B cell (primary cell): Measurements from ENCODE around the gene DVL2. TPM values are rescaled to one million over a fixed set of nuclear protein-coding genes. Genes with fewer than 3 reads are reported as not detected.

ENCODE experiments used
- ATAC-seq: fragments of 200-7000 bp; cut with Tn5 transposase; one replicate; pipeline ENCODE4 v1.10.0; 2021; ENCODE audit warnings: low read depth, mild to moderate bottlenecking, moderate number of reproducible peaks, moderate library complexity
- CTCF ChIA-PET: fragments of 350-600 bp; sonication (Branson Sonifier 250); formaldehyde crosslinking; loops from one replicate; lab custom pipeline; 2021; ENCODE audit warnings: antibody characterized with exemption, inconsistent platforms; lab: Charles Lee
- POLR2A ChIA-PET: fragments of 350-600 bp; sonication (Branson Sonifier 250); formaldehyde crosslinking; loops from one replicate; lab custom pipeline; 2021; ENCODE audit warnings: antibody characterized with exemption; lab: Charles Lee
- DNase-seq: peaks from one replicate; pipeline ENCODE4 v3.0.0; 2013
- H2AFZ ChIP-seq: 2 replicates; pipeline ENCODE4 v1.6.1; 2012; ENCODE audit warnings: mild to moderate bottlenecking, low read depth, low read length; ENCODE audit not compliant: insufficient read depth, poor library complexity, severe bottlenecking
- H3K27ac ChIP-seq, 2 donors: 1 replicate in 1 of 2; 2 replicates in 1 of 2; pipeline ENCODE4 v1.5.1; 2012 to 2013; ENCODE audit warnings: low read length in 2 of 2, mild to moderate bottlenecking in 2 of 2, moderate library complexity in 1 of 2
- H3K27me3 ChIP-seq, 4 experiments: fragments of 200-600 bp in 1 of 4; sonication (generic) in 1 of 4; replicated peaks in 1 of 4; 1 replicate in 2 of 4; 2 replicates in 2 of 4; pipeline versions ENCODE4 v1.6.1 to v1.7.0; 2013 to 2016; ENCODE audit warnings: low read length in 3 of 4, mild to moderate bottlenecking in 2 of 4, mixed read lengths in 1 of 4, moderate library complexity in 1 of 4; ENCODE audit not compliant: insufficient read depth in 4 of 4, control insufficient read depth in 3 of 4; ENCODE audit errors: control extremely low read depth in 1 of 4
- H3K36me3 ChIP-seq, 2 experiments: replicated peaks in 1 of 2; 1 replicate in 1 of 2; 2 replicates in 1 of 2; pipeline versions ENCODE4 v1.6.1 to v1.7.1; 2013; ENCODE audit warnings: low read length in 1 of 2; ENCODE audit not compliant: insufficient read depth in 2 of 2, control insufficient read depth in 1 of 2; ENCODE audit errors: control extremely low read depth in 1 of 2, extremely low read depth in 1 of 2
- H3K4me1 ChIP-seq, 2 donors: fragments of 200-600 bp in 1 of 2; sonication (generic) in 1 of 2; 1 replicate in 1 of 2; 2 replicates in 1 of 2; pipeline versions ENCODE4 v1.5.1 to v1.6.1; 2013 to 2017; ENCODE audit warnings: low read length in 2 of 2; ENCODE audit not compliant: control insufficient read depth in 2 of 2, insufficient read depth in 2 of 2
- H3K4me2 ChIP-seq: replicated peaks from 2 replicates; pipeline ENCODE3; 2012; ENCODE audit warnings: mild to moderate bottlenecking, low read depth, low read length; ENCODE audit not compliant: poor library complexity, severe bottlenecking
- H3K4me3 ChIP-seq, 5 experiments: fragments of 200-600 bp in 1 of 5; sonication (generic) in 1 of 5; 1 replicate in 3 of 5; 2 replicates in 2 of 5; pipeline versions ENCODE4 v1.5.1 to v1.7.0; 2011 to 2016; ENCODE audit warnings: low read length in 4 of 5, mild to moderate bottlenecking in 4 of 5, low read depth in 2 of 5, control low read depth in 1 of 5, moderate library complexity in 1 of 5; ENCODE audit not compliant: insufficient read depth in 1 of 5; ENCODE audit errors: control extremely low read depth in 1 of 5, extremely low read depth in 1 of 5
- H3K79me2 ChIP-seq: fragments of 200-600 bp; sonication (generic); one replicate; pipeline ENCODE4 v1.6.0; 2016; ENCODE audit warnings: low read length; ENCODE audit not compliant: control insufficient read depth, insufficient read depth
- H3K9ac ChIP-seq: fragments of 200-600 bp; sonication (generic); 2 replicates; pipeline ENCODE4 v1.6.1; 2017; ENCODE audit warnings: mild to moderate bottlenecking, low read length, moderate library complexity
- H3K9me3 ChIP-seq, 3 donors: one replicate each; pipeline versions ENCODE4 v1.6.1 to v1.7.1; 2013; ENCODE audit warnings: low read length in 2 of 3; ENCODE audit not compliant: control insufficient read depth in 2 of 3, insufficient read depth in 1 of 3; ENCODE audit errors: control extremely low read depth in 1 of 3
- H4K20me1 ChIP-seq: 2 replicates; pipeline ENCODE4 v1.6.0; 2012; ENCODE audit warnings: mild to moderate bottlenecking, low read length; ENCODE audit not compliant: insufficient read depth, control insufficient read depth, poor library complexity, severe bottlenecking
- H3K27ac Mint-ChIP-seq: one replicate; pipeline ENCODE4 v1.8.0; 2021; ENCODE audit warnings: mixed read lengths
- H3K27me3 Mint-ChIP-seq: one replicate; pipeline ENCODE4 v1.8.0; 2021; ENCODE audit warnings: mixed read lengths
- H3K4me1 Mint-ChIP-seq: one replicate; pipeline ENCODE4 v1.8.0; 2021; ENCODE audit warnings: mixed read lengths
- H3K4me3 Mint-ChIP-seq: one replicate; pipeline ENCODE4 v1.8.0; 2021; ENCODE audit warnings: mixed read lengths
- H3K9me3 Mint-ChIP-seq: one replicate; pipeline ENCODE4 v1.8.0; 2022; ENCODE audit warnings: mixed read lengths; ENCODE audit not compliant: insufficient read depth
- EZH2 ChIP-seq: IDR thresholded peaks from 2 replicates; pipeline ENCODE4 v1.6.1; 2012; ENCODE audit warnings: borderline replicate concordance, low read depth, mild to moderate bottlenecking, moderate library complexity, low read length; ENCODE audit not compliant: insufficient read depth, poor library complexity, severe bottlenecking
- WGBS: methylation state at CpG from one replicate; pipeline ENCODE4 v1.1.5; 2013; ENCODE audit warnings: missing lambda C conversion rate; ENCODE audit not compliant: insufficient coverage; 5-methylcytosine and 5-hydroxymethylcytosine counted together
- intact Hi-C: fragments of 100-400 bp; cut with micrococcal nuclease; formaldehyde crosslinking; loops from one replicate; pipeline ENCODE4 v1.10.0; 2022
- polyA plus RNA-seq: library from polyadenylated mRNA; depleted of rRNA; stranded (reverse); fragments of >200 nt; gene quantifications from 2 replicates; pipeline ENCODE4 v1.2.3, GENCODE V29; 2012
- total RNA-seq, 2 donors: library from RNA; stranded (reverse); fragments of 120-200 nt in 1 of 2; gene quantifications; 1 replicate in 1 of 2; 2 replicates in 1 of 2; pipeline versions ENCODE4 v1.2.3 to v1.2.4, GENCODE V29; 2013 to 2022
- TF ChIP-seq, protein P1 (sequence below): fragments of 200-600 bp; IDR thresholded peaks from one replicate; pipeline ENCODE4 v1.8.0; 2022; ENCODE audit warnings: antibody characterized with exemption, mild to moderate bottlenecking

The DVL2 gene
- total and polyA plus RNA-seq, 2 donors (not counting 1 experiment from before 2014, with no cell fraction given), result 22.5 to 104 TPM

DNA sequence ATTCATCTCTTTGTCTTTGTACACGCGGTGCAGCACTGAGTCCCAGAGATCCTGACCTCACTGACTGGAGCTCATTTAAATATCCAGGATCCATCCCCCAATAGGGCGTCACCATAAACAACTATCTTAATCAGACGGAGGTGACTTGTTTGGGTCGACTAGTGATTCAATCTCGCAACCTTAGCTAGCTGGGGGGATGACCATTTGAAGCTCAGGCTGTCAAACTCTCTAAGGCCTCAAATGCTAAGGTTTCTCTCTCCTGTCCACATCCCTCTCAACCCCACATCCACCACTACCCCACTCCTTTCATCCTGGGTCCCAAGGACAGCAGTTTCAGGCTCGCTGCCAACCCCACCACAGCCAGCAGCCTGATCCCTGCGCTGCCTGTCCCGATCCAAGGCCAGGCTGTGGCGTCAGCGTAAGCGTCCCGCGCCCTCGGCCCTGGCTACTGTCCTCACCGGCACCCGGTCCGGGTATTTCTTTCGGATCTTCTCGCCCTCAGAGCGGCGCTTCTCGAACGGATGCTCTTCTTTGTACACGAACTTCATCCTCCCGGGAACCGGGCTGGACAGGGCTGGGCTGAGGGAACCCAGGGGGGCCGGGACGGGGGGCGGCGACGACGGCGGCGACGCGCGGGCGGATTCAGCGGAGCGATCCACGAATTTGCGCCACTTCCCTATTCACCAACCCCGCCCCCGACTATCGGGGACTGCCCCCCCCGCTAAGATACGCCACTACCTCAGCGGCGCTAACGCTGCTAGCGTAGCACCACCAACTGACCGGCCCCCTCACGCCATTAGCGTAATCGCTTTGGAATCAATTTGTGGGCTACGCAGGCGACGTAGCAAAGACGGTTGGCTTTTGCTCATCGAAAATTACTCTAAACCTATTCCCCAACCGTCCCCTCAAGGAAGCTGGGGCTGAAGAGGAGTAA, 7.7 kb upstream of the DVL2 start, which contains the start of gene GABARAP:
Gene GABARAP, minus strand, starts transcription at position 667 of the 934 bp plus-strand sequence. Its CDS starts 119 bp downstream, at position 548.
- Histone ChIP-seq H3K4me1 (peaks cover 29 to 34% of the 10 kb centered on the region in 2 donors), H3K27me3 (no peaks in the 10 kb centered on the region), H3K4me3 (peak within 1 kb of the TSS; percentile 81 to 99 (median 99)), H3K4me2 (peak within 1 kb of the TSS; percentile 79), H3K36me3 (peaks cover 8 to 37% of the 10 kb centered on the region in 2 experiments), H3K79me2 (peaks cover 38% of the 10 kb centered on the region), H4K20me1 (peaks cover 24% of the 10 kb centered on the region), H3K9ac (peak within 1 kb of the TSS; percentile 82), H3K27ac (peak within 1 kb of the TSS; percentile 94 to 97), H3K9me3 (no peaks in the 10 kb centered on the region), H2AFZ (peak within 1 kb of the TSS; percentile 86)
- POLR2A ChIA-PET, result interaction anchor here (0.6 to 13.1 kb wide), 14 partner anchors 8 to 615 kb away, joined by 3 to 157 read pairs (median 4); partner anchors contain the start of genes ACADVL, CTDNEP1, DLG4 and DVL2
- no peaks in the 10 kb centered on the region for H3K9me3 Mint-ChIP-seq
- intact Hi-C loops, result loop anchor here (1.0 kb wide), 1 partner anchor 87 kb away; the partner anchor contains the start of gene NEURL4
- TF ChIP-seq EZH2, result no peak
- TF ChIP-seq, protein P1, sequence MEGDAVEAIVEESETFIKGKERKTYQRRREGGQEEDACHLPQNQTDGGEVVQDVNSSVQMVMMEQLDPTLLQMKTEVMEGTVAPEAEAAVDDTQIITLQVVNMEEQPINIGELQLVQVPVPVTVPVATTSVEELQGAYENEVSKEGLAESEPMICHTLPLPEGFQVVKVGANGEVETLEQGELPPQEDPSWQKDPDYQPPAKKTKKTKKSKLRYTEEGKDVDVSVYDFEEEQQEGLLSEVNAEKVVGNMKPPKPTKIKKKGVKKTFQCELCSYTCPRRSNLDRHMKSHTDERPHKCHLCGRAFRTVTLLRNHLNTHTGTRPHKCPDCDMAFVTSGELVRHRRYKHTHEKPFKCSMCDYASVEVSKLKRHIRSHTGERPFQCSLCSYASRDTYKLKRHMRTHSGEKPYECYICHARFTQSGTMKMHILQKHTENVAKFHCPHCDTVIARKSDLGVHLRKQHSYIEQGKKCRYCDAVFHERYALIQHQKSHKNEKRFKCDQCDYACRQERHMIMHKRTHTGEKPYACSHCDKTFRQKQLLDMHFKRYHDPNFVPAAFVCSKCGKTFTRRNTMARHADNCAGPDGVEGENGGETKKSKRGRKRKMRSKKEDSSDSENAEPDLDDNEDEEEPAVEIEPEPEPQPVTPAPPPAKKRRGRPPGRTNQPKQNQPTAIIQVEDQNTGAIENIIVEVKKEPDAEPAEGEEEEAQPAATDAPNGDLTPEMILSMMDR, result no peak
- H3K27ac Mint-ChIP-seq, result peak within 1 kb of the TSS; percentile 100
- peak within 1 kb of the TSS; percentile 98 for H3K4me3 Mint-ChIP-seq
- H3K4me1 Mint-ChIP-seq, result peaks cover 40% of the 10 kb centered on the region
- CTCF ChIA-PET, result interaction anchor here (0.5 to 5.0 kb wide), 9 partner anchors 8 to 313 kb away, joined by 3 to 36 read pairs (median 5); partner anchors contain the start of genes ACADVL, CTDNEP1, DLG4 and DVL2
- peak; percentile 98 for DNase-seq
- no peaks in the 10 kb centered on the region for H3K27me3 Mint-ChIP-seq
- peak; percentile 44 for ATAC-seq
- WGBS, result 0% methylated on average over 55 of the region's 62 CpGs
